ENCODE results near the gene TBC1D12. TPM values are rescaled to one million over a fixed set of nuclear protein-coding genes. Genes with fewer than 3 reads are reported as not detected.

Gene TBC1D12
- total and polyA plus RNA-seq, 7 donors = 1.5 to 5.4 (median 5.0) TPM

DNA sequence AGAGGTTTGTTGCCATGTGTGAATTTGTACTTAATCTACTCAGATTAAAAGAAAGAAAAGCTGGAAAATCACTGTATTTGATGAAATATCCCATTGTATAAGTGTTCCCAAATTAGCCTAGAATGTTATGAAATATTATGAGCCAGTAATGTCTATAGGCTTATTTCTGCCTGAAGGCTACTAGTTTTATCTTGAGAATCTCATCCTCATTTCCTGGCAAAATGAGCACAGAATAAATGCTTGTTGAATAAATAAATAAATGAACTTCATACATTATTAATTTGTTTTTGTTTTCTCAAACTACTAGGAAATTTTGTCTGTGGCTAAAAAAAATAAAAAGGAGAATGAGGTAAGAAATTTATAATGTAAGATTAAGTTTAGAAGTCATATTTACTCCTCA is 168.7 kb downstream of the TBC1D12 start:
- no peaks in the 10 kb centered on the region for H3K9me3 ChIP-seq
- no peak overlapping the region for H3K27ac ChIP-seq
- no peak for DNase-seq
- H3K4me1 ChIP-seq = no peaks in the 10 kb centered on the region
- no peaks in the 10 kb centered on the region for H3K36me3 ChIP-seq (ENCODE audit: insufficient read depth in 1 of 2, low read depth in 1 of 2)
- ATAC-seq = no peak
- H3K4me3 ChIP-seq = no peak overlapping the region
- intact Hi-C loops (cut with DNase I) = no loop called here
- H3K27me3 ChIP-seq (ENCODE audit: insufficient read depth in 3 of 3, low read length in 2 of 3) = no peaks in the 10 kb centered on the region
- TF ChIP-seq, protein P1, sequence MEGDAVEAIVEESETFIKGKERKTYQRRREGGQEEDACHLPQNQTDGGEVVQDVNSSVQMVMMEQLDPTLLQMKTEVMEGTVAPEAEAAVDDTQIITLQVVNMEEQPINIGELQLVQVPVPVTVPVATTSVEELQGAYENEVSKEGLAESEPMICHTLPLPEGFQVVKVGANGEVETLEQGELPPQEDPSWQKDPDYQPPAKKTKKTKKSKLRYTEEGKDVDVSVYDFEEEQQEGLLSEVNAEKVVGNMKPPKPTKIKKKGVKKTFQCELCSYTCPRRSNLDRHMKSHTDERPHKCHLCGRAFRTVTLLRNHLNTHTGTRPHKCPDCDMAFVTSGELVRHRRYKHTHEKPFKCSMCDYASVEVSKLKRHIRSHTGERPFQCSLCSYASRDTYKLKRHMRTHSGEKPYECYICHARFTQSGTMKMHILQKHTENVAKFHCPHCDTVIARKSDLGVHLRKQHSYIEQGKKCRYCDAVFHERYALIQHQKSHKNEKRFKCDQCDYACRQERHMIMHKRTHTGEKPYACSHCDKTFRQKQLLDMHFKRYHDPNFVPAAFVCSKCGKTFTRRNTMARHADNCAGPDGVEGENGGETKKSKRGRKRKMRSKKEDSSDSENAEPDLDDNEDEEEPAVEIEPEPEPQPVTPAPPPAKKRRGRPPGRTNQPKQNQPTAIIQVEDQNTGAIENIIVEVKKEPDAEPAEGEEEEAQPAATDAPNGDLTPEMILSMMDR (IDR thresholded peaks at IDR 0.05) = no peak

DNA sequence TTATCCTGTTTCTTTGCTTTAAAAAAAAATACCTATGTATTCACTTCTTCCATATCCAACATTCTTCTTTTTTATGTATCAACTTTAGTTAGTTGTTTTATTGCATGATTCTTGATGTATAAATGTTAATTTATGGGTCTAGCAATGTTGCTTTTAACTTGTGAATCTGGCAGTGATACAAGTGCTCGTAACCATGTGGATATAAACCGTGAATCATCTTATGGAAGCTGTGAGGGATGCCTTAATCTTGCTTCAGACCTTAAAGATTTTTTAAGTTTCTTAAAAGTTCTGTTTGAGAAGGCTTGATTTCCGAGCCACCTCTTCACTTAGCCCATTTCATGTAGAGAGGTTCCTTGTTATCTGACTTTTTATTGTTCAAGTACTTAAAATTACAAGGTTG is 169.2 kb downstream of the TBC1D12 start:
- no peak overlapping the region for H3K4me3 ChIP-seq
- DNase-seq (no peak), ATAC-seq (no peak)
- intact Hi-C loops (cut with DNase I) = no loop called here
- TF ChIP-seq, protein P1 (IDR thresholded peaks at IDR 0.05) = no peak
- no peaks in the 10 kb centered on the region for H3K36me3 ChIP-seq (ENCODE audit: insufficient read depth in 1 of 2, low read depth in 1 of 2)
- no peaks in the 10 kb centered on the region for H3K9me3 ChIP-seq
- no peaks in the 10 kb centered on the region for H3K4me1 ChIP-seq
- WGBS, 3 donors = 92 to 94% (median 93%) methylated on average over 3 of the region's 3 CpGs
- no peaks in the 10 kb centered on the region for H3K27me3 ChIP-seq (ENCODE audit: insufficient read depth in 3 of 3, low read length in 2 of 3)
- H3K27ac ChIP-seq = no peak overlapping the region

DNA sequence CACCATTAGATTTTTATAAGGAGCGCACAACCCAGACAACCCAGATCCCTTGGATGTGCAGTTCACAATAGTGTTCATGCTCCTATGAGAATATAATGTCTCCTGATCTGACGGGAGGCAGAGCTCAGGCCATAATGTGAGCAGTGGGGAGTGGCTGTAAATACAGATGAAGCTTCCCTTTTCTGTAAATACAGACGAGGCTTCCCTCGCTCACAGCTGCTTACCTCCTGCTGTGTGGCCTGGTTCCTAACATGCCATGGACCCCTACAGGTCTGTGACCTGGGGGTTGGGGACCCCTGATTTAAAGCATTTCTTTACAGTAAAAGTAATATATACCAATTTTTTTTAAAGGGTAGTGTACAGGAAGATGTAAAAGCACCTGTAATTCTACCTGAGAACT is 176.4 kb downstream of the TBC1D12 start:
- intact Hi-C loops (cut with DNase I) = no loop called here
- no peak overlapping the region for H3K27ac ChIP-seq
- no peaks in the 10 kb centered on the region for H3K27me3 ChIP-seq (ENCODE audit: insufficient read depth in 3 of 3, low read length in 2 of 3)
- DNase-seq (no peak), ATAC-seq (no peak)
- H3K9me3 ChIP-seq = no peaks in the 10 kb centered on the region
- no peak overlapping the region for H3K4me3 ChIP-seq
- H3K36me3 ChIP-seq (ENCODE audit: insufficient read depth in 1 of 2, low read depth in 1 of 2) = no peaks in the 10 kb centered on the region
- 81 to 88% (median 84%) methylated on average over 4 of the region's 4 CpGs for WGBS, 3 donors
- TF ChIP-seq, protein P1 (IDR thresholded peaks at IDR 0.05) = no peak
- no peaks in the 10 kb centered on the region for H3K4me1 ChIP-seq

DNA sequence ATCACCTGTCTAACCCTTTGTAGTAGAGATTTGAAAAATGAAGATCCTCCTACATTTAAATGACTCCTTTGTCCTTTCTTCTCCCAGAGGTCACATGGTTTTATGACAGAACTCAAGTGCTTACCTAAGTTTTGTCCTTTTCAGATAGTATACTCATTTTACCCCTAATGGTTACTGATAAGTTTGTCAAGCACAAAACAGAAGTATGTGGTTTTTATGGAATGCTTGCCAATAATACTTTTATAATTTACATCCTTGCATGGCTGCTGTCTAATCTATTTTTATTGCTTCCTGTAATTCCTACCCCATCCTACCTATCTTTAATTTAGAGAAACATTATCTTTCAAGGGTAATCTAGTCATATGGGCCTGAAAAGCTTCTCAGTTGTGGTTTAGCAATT is 180.8 kb downstream of the TBC1D12 start:
- no peak overlapping the region for H3K4me3 ChIP-seq
- DNase-seq (no peak), ATAC-seq (no peak)
- TF ChIP-seq, protein P1 (IDR thresholded peaks at IDR 0.05) = no peak
- intact Hi-C loops (cut with DNase I) = no loop called here
- H3K36me3 ChIP-seq (ENCODE audit: insufficient read depth in 1 of 2, low read depth in 1 of 2) = no peaks in the 10 kb centered on the region
- no peaks in the 10 kb centered on the region for H3K4me1 ChIP-seq
- H3K9me3 ChIP-seq = no peaks in the 10 kb centered on the region
- H3K27ac ChIP-seq = no peak overlapping the region
- H3K27me3 ChIP-seq (ENCODE audit: insufficient read depth in 3 of 3, low read length in 2 of 3) = no peaks in the 10 kb centered on the region

Other genes with a start within 250 kb of the TBC1D12 start
- 10 to 100 TPM; 13.6 to 18.7 (median 17.1) TPM for gene NOC3L, start 39.6 kb upstream of the TBC1D12 start, total RNA-seq
- 10 to 100 TPM in 2 of 3 donors, 1 to 10 TPM in 1; 6.3 to 19.5 (median 17.2) TPM for gene NOC3L, start 39.6 kb upstream of the TBC1D12 start, polyA plus RNA-seq
- gene HELLS, start 143.2 kb downstream of the TBC1D12 start, total RNA-seq = under 1 TPM; 0.37 to 0.69 (median 0.58) TPM
- under 1 TPM; 0.06 to 0.23 (median 0.20) TPM for gene HELLS, start 143.2 kb downstream of the TBC1D12 start, polyA plus RNA-seq

Measured in psoas muscle (tissue), 8 donors.